K562 (cell line): ENCODE measurements around the gene SPHK2. TPM values are rescaled to one million over a fixed set of nuclear protein-coding genes. Genes with fewer than 3 reads are reported as not detected.
A peak's percentile ranks its signal among the peaks of the same experiment; 100 is the strongest.

Source experiments
- CEBPB ChIP-seq: fragments of 450-650 bp; IDR thresholded peaks from 2 replicates; pipeline ENCODE4 v1.6.1; 2016; ENCODE audit warnings: missing genetic modification characterization, missing compliant biosample characterization
- DNMT1 ChIP-seq: fragments of 450-650 bp; IDR thresholded peaks from 2 replicates; pipeline ENCODE4 v1.6.1; 2016; ENCODE audit warnings: antibody characterized with exemption, mild to moderate bottlenecking
- HDAC6 ChIP-seq: IDR thresholded peaks from 2 replicates; pipeline ENCODE4 v1.6.1; 2012; ENCODE audit warnings: low read depth, mild to moderate bottlenecking, control low read depth, inconsistent platforms, low read length, moderate library complexity
- HEY1 ChIP-seq: fragments of 250-450 bp; sonication (Bioruptor Pico); IDR thresholded peaks from 2 replicates; pipeline ENCODE4 v1.5.0; 2020; ENCODE audit warnings: mild to moderate bottlenecking, moderate library complexity, borderline replicate concordance
- HIVEP1 ChIP-seq: fragments of 250-450 bp; sonication (Bioruptor Pico); IDR thresholded peaks from 2 replicates; pipeline ENCODE4 v1.4.0; 2020; ENCODE audit warnings: mild to moderate bottlenecking
- HLTF ChIP-seq: fragments of 450-650 bp; IDR thresholded peaks from 2 replicates; pipeline ENCODE4 v1.6.1; 2016
- IFI16 ChIP-seq: fragments of 250-450 bp; sonication (Bioruptor Pico); IDR thresholded peaks from 2 replicates; pipeline ENCODE4 v2.1.2; 2022; ENCODE audit warnings: mild to moderate bottlenecking, inconsistent platforms
- KAT2B ChIP-seq: IDR thresholded peaks from one replicate; pipeline ENCODE4 v1.6.1; 2012; ENCODE audit warnings: low read depth, mild to moderate bottlenecking, control low read depth, inconsistent platforms, low read length, moderate library complexity
- KLF10 ChIP-seq: fragments of 250-450 bp; sonication (Bioruptor Pico); IDR thresholded peaks from 2 replicates; pipeline ENCODE4 v1.6.1; 2021; ENCODE audit warnings: matching md5 sums
- NFIC ChIP-seq: fragments of 450-650 bp; IDR thresholded peaks from 2 replicates; pipeline ENCODE4 v1.6.1; 2017; ENCODE audit warnings: mild to moderate bottlenecking, inconsistent platforms
- RBM39 ChIP-seq: fragments of 200-400 bp; formaldehyde crosslinking; optimal IDR thresholded peaks from 2 replicates; pipeline ENCODE3; 2018; ENCODE audit warnings: low read depth, low read length
- RHOXF2B ChIP-seq: fragments of 250-450 bp; sonication (Bioruptor Pico); conservative IDR thresholded peaks from 2 replicates; pipeline ENCODE4 v1.5.1; 2021
- RUNX1 ChIP-seq: sonication (generic); IDR thresholded peaks from 2 replicates; pipeline ENCODE4 v1.6.1; 2016; ENCODE audit warnings: antibody characterized with exemption, low read depth
- SNIP1 ChIP-seq: fragments of 450-650 bp; IDR thresholded peaks from 2 replicates; pipeline ENCODE4 v1.7.1; 2017; ENCODE audit warnings: low read depth, mild to moderate bottlenecking
- SP2 ChIP-seq: IDR thresholded peaks from 2 replicates; pipeline ENCODE4 v1.6.1; 2011; ENCODE audit warnings: mild to moderate bottlenecking, low read depth, low read length, moderate library complexity; ENCODE audit not compliant: poor library complexity, severe bottlenecking; ENCODE audit errors: extremely low read depth
- TCF15 ChIP-seq: fragments of 250-450 bp; sonication (Bioruptor Pico); IDR thresholded peaks from 2 replicates; pipeline ENCODE4 v1.8.0; 2022; ENCODE audit warnings: moderate library complexity, mild to moderate bottlenecking, inconsistent platforms
- U2AF2 ChIP-seq: fragments of 200-400 bp; formaldehyde crosslinking; optimal IDR thresholded peaks from 2 replicates; pipeline ENCODE3; 2017; ENCODE audit warnings: low read depth, mild to moderate bottlenecking, low read length
- ZBTB1 ChIP-seq: sonication (generic); formaldehyde crosslinking; IDR thresholded peaks from 2 replicates; pipeline ENCODE4 v1.8.1; 2023; ENCODE audit warnings: missing genetic modification reagents, low read depth, mild to moderate bottlenecking, borderline replicate concordance
- ZBTB17 ChIP-seq: fragments of 450-650 bp; formaldehyde crosslinking; IDR thresholded peaks from 2 replicates; pipeline ENCODE4 v1.4.0; 2020; ENCODE audit warnings: mild to moderate bottlenecking
- ZFX ChIP-seq: sonication (generic); formaldehyde crosslinking; IDR thresholded peaks from 2 replicates; pipeline ENCODE4 v1.8.0; 2022; ENCODE audit warnings: mild to moderate bottlenecking, missing genetic modification reagents, moderate library complexity
- ZNF583 ChIP-seq: fragments of 250-450 bp; sonication (Bioruptor Pico); IDR thresholded peaks from 2 replicates; pipeline ENCODE4 v1.4.0; 2020
- polyA plus RNA-seq, 8 experiments: library from polyadenylated mRNA; depleted of rRNA in 4 of 8; stranded (reverse) in 5 of 8; unstranded in 3 of 8; fragments of >200 nt; fragmentation: Nextera tagmentation in 2 of 8; fragmentation: Illumina TruSeq in 1 of 8; extraction: Ambion mirVana in 2 of 8; extraction: Trizol in 1 of 8; gene quantifications; 2 replicates each; pipeline versions ENCODE4 v1.2.1 to v1.2.3, GENCODE V29; 2011 to 2014; ENCODE audit warnings: inconsistent platforms in 1 of 8, missing spikeins in 1 of 8
- total RNA-seq, 7 experiments: library from RNA; depleted of rRNA in 6 of 7; stranded (reverse); fragments of >200 nt in 6 of 7; fragmentation: Illumina TruSeq in 2 of 7; extraction: Trizol in 2 of 7; gene quantifications; 2 replicates each; pipeline versions ENCODE4 v1.2.1 to v1.2.3, GENCODE V29; 2011 to 2021; ENCODE audit warnings: low replicate concordance in 1 of 7
- TF ChIP-seq, protein P1 (sequence below): fragments of 450-650 bp; IDR thresholded peaks from 2 replicates; pipeline ENCODE4 v1.6.1; 2017; ENCODE audit warnings: mild to moderate bottlenecking, moderate library complexity
- TF ChIP-seq, protein P2 (sequence below): sonication (generic); formaldehyde crosslinking; IDR thresholded peaks from 2 replicates; pipeline ENCODE4 v1.8.0; 2023; ENCODE audit warnings: missing genetic modification reagents, mild to moderate bottlenecking, borderline replicate concordance

Gene SPHK2
- total and polyA plus RNA-seq, 9 of the 15 experiments (the other 6 are each of a cell fraction or from before 2014, with no cell fraction given) = 0.10 to 15.2 (median 2.9) TPM

GRCh38 chr19:48619692-48620585, 633 bp downstream of the SPHK2 start (continued):
- TF ChIP-seq, protein P1, sequence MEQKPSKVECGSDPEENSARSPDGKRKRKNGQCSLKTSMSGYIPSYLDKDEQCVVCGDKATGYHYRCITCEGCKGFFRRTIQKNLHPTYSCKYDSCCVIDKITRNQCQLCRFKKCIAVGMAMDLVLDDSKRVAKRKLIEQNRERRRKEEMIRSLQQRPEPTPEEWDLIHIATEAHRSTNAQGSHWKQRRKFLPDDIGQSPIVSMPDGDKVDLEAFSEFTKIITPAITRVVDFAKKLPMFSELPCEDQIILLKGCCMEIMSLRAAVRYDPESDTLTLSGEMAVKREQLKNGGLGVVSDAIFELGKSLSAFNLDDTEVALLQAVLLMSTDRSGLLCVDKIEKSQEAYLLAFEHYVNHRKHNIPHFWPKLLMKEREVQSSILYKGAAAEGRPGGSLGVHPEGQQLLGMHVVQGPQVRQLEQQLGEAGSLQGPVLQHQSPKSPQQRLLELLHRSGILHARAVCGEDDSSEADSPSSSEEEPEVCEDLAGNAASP = no peak
- TF ChIP-seq ZNF583 (CRISPR knock-in tag) (0 out of 2 replicates have a peak, but pooled peaks have one; percentile 13), KLF10 (CRISPR knock-in tag) (no peak), SNIP1 (no peak), SP2 (no peak), IFI16 (CRISPR knock-in tag) (no peak), U2AF2 (no peak), HDAC6 (no peak), HIVEP1 (no peak), ZBTB1 (CRISPR knock-in tag) (no peak), HLTF (peak; percentile 4; the same call in 1 of the 2 replicates), ZBTB17 (CRISPR knock-in tag) (no peak), DNMT1 (no peak), NFIC (0 out of 2 replicates have a peak, but pooled peaks have one; percentile 3), HEY1 (0 out of 2 replicates have a peak, but pooled peaks have one; percentile 77), ZFX (CRISPR knock-in tag) (no peak), KAT2B (no peak), RUNX1 (no peak), CEBPB (tag) (peak; percentile 48; the same call in 1 of the 2 replicates), RBM39 (no peak), TCF15 (CRISPR knock-in tag) (0 out of 2 replicates have a peak, but pooled peaks have one; percentile 24), RHOXF2B (CRISPR knock-in tag) (no peak)
- TF ChIP-seq, protein P2, sequence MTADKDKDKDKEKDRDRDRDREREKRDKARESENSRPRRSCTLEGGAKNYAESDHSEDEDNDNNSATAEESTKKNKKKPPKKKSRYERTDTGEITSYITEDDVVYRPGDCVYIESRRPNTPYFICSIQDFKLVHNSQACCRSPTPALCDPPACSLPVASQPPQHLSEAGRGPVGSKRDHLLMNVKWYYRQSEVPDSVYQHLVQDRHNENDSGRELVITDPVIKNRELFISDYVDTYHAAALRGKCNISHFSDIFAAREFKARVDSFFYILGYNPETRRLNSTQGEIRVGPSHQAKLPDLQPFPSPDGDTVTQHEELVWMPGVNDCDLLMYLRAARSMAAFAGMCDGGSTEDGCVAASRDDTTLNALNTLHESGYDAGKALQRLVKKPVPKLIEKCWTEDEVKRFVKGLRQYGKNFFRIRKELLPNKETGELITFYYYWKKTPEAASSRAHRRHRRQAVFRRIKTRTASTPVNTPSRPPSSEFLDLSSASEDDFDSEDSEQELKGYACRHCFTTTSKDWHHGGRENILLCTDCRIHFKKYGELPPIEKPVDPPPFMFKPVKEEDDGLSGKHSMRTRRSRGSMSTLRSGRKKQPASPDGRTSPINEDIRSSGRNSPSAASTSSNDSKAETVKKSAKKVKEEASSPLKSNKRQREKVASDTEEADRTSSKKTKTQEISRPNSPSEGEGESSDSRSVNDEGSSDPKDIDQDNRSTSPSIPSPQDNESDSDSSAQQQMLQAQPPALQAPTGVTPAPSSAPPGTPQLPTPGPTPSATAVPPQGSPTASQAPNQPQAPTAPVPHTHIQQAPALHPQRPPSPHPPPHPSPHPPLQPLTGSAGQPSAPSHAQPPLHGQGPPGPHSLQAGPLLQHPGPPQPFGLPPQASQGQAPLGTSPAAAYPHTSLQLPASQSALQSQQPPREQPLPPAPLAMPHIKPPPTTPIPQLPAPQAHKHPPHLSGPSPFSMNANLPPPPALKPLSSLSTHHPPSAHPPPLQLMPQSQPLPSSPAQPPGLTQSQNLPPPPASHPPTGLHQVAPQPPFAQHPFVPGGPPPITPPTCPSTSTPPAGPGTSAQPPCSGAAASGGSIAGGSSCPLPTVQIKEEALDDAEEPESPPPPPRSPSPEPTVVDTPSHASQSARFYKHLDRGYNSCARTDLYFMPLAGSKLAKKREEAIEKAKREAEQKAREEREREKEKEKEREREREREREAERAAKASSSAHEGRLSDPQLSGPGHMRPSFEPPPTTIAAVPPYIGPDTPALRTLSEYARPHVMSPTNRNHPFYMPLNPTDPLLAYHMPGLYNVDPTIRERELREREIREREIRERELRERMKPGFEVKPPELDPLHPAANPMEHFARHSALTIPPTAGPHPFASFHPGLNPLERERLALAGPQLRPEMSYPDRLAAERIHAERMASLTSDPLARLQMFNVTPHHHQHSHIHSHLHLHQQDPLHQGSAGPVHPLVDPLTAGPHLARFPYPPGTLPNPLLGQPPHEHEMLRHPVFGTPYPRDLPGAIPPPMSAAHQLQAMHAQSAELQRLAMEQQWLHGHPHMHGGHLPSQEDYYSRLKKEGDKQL (CRISPR knock-in tag) = no peak
